ENCODE results near the gene ZIC2. TPM values are rescaled to one million over a fixed set of nuclear protein-coding genes. Genes with fewer than 3 reads are reported as not detected.

ZIC2 gene
- total RNA-seq, 1 donor from 2014 or later, result 1.8 TPM

DNA sequence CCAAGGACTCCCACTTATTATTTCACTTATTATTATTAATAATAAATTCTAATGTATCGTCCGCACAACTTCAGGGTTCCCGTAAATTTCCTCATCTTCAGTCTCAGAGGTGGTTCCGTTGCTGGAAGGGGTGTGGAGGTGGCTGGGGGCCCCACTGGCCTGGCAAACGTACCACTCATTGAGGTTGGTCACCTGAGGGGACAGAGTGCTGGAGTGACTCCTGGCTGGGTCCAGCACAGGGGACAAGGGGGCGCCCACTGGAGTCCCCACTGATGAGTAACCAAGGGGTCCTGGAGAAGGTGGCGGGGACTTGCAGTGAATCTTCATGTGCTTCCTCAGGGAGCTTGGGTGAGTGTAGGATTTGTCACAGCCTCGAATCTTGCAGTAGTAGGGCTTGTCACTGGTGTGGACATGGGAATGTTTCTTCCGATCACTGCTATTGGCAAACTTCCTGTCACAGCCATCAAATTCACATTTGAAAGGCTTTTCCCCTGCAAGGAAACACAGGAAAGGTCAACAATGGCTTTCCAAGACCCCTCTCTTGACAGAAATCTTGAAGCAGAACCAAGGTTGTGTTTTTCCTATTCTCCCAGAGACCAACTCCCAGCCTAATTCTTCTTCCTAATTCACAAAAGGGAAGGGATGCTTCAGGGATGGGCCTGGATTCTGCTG, 16.1 kb upstream of the ZIC2 start:
- Histone ChIP-seq H3K79me2 (ENCODE audit: insufficient read depth, low read length) (peaks cover 32% of the 10 kb centered on the region), H3K27me3 (ENCODE audit: insufficient read depth, low read length) (peaks cover 63% of the 10 kb centered on the region), H3K9ac (ENCODE audit: low read length) (no peak overlapping the region), H4K20me1 (ENCODE audit: insufficient read depth, low read length) (no peaks in the 10 kb centered on the region), H3K4me1 (ENCODE audit: insufficient read depth, low read length) (peaks cover 11% of the 10 kb centered on the region), H3K4me2 (ENCODE audit: low read length) (no peak overlapping the region), H3K27ac (ENCODE audit: low read depth, low read length) (no peak overlapping the region), H2AFZ (ENCODE audit: low read depth, low read length) (no peak overlapping the region), H3K4me3 (ENCODE audit: insufficient read depth, low read depth, low read length) (no peak overlapping the region), H3K9me3 (ENCODE audit: insufficient read depth, low read depth, low read length) (no peaks in the 10 kb centered on the region), H3K36me3 (ENCODE audit: insufficient read depth, low read length) (no peaks in the 10 kb centered on the region)
- DNase-seq (ENCODE audit: low read depth) (no peak), FAIRE-seq (no peak)
- H3K4me3 Mint-ChIP-seq (ENCODE audit: unreplicated experiment), result no peak overlapping the region
- H3K27ac Mint-ChIP-seq (ENCODE audit: unreplicated experiment), result no peak overlapping the region
- no peaks in the 10 kb centered on the region for H3K36me3 Mint-ChIP-seq (ENCODE audit: low read depth, unreplicated experiment)
- peaks cover 67% of the 10 kb centered on the region for H3K27me3 Mint-ChIP-seq (ENCODE audit: low read depth, unreplicated experiment)
- TF ChIP-seq CTCF (IDR thresholded peaks at IDR 0.05; ENCODE audit: insufficient read depth, low read depth, low read length) (no peak), EZH2 (IDR thresholded peaks at IDR 0.05; ENCODE audit: insufficient read depth, low read length) (no peak)
- H3K4me1 Mint-ChIP-seq (ENCODE audit: low read depth, unreplicated experiment), result no peaks in the 10 kb centered on the region
- peaks cover 11% of the 10 kb centered on the region for H3K9me3 Mint-ChIP-seq (ENCODE audit: unreplicated experiment)

DNA sequence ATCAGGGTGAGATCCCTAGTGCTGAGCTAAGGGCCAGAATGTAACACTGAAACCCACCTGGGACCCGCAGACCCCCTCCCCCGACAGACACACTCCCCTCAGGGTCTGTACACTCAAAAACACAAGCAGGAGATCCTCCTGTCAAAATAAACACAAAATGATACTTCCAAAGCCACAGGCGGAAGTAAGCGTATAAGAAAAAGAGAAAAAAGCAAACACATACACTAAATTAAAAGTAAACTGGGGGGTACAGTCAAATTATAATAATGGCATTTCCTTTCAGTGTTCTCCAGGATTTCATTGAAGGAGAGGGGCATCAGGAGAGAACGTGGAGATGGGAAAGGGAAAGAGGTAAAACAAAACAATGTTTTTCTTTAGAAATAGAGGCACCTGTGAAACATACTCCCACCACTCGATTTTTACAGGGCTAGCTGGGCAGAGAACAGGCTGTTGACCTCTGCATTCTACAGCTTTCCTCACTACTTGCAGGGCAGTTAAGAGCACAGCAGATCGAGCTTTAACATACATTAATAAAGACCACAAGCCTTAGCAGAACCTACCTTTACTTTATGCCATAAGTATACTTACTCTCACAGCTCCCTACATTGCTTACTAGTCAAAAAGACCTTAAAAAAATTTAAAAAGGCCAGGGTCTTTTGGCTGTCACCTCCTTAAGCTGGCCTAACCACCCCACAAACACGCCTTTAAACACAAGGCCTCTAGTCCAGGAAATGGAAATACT, 15.3 kb upstream of the ZIC2 start:
- Mint-ChIP-seq H3K27me3 (ENCODE audit: low read depth, unreplicated experiment) (peaks cover 60% of the 10 kb centered on the region), H3K4me3 (ENCODE audit: unreplicated experiment) (no peak overlapping the region), H3K4me1 (ENCODE audit: low read depth, unreplicated experiment) (no peaks in the 10 kb centered on the region), H3K9me3 (ENCODE audit: unreplicated experiment) (peaks cover 11% of the 10 kb centered on the region), H3K36me3 (ENCODE audit: low read depth, unreplicated experiment) (no peaks in the 10 kb centered on the region), H3K27ac (ENCODE audit: unreplicated experiment) (no peak overlapping the region)
- DNase-seq (ENCODE audit: low read depth) (no peak), FAIRE-seq (no peak)
- Histone ChIP-seq H3K9me3 (ENCODE audit: insufficient read depth, low read depth, low read length) (no peaks in the 10 kb centered on the region), H2AFZ (ENCODE audit: low read depth, low read length) (no peak overlapping the region), H3K4me1 (ENCODE audit: insufficient read depth, low read length) (peaks cover 11% of the 10 kb centered on the region), H3K27me3 (ENCODE audit: insufficient read depth, low read length) (peaks cover 58% of the 10 kb centered on the region), H3K9ac (ENCODE audit: low read length) (no peak overlapping the region), H3K79me2 (ENCODE audit: insufficient read depth, low read length) (peaks cover 32% of the 10 kb centered on the region), H3K36me3 (ENCODE audit: insufficient read depth, low read length) (no peaks in the 10 kb centered on the region), H4K20me1 (ENCODE audit: insufficient read depth, low read length) (no peaks in the 10 kb centered on the region), H3K27ac (ENCODE audit: low read depth, low read length) (no peak overlapping the region), H3K4me2 (ENCODE audit: low read length) (peak overlapping the region; percentile 28), H3K4me3 (ENCODE audit: insufficient read depth, low read depth, low read length) (no peak overlapping the region)
- TF ChIP-seq CTCF (IDR thresholded peaks at IDR 0.05; ENCODE audit: insufficient read depth, low read depth, low read length) (no peak), EZH2 (IDR thresholded peaks at IDR 0.05; ENCODE audit: insufficient read depth, low read length) (no peak)

GRCh38 chr13:99967498-99967868, 14.1 kb upstream of the ZIC2 start:
- Mint-ChIP-seq H3K27ac (ENCODE audit: unreplicated experiment) (peak overlapping the region; percentile 83), H3K4me3 (ENCODE audit: unreplicated experiment) (peak overlapping the region; percentile 29), H3K27me3 (ENCODE audit: low read depth, unreplicated experiment) (peaks cover 60% of the 10 kb centered on the region), H3K36me3 (ENCODE audit: low read depth, unreplicated experiment) (peaks cover 3% of the 10 kb centered on the region), H3K4me1 (ENCODE audit: low read depth, unreplicated experiment) (no peaks in the 10 kb centered on the region), H3K9me3 (ENCODE audit: unreplicated experiment) (peaks cover 16% of the 10 kb centered on the region)
- Histone ChIP-seq H4K20me1 (ENCODE audit: insufficient read depth, low read length) (no peaks in the 10 kb centered on the region), H3K4me3 (ENCODE audit: insufficient read depth, low read depth, low read length) (peak overlapping the region; percentile 47), H2AFZ (ENCODE audit: low read depth, low read length) (peak overlapping the region; percentile 41), H3K9me3 (ENCODE audit: insufficient read depth, low read depth, low read length) (peaks cover 4% of the 10 kb centered on the region), H3K27ac (ENCODE audit: low read depth, low read length) (peak overlapping the region; percentile 58), H3K27me3 (ENCODE audit: insufficient read depth, low read length) (peaks cover 59% of the 10 kb centered on the region), H3K4me2 (ENCODE audit: low read length) (peak overlapping the region; percentile 80), H3K79me2 (ENCODE audit: insufficient read depth, low read length) (peaks cover 32% of the 10 kb centered on the region), H3K4me1 (ENCODE audit: insufficient read depth, low read length) (peaks cover 11% of the 10 kb centered on the region), H3K9ac (ENCODE audit: low read length) (peak overlapping the region; percentile 79), H3K36me3 (ENCODE audit: insufficient read depth, low read length) (no peaks in the 10 kb centered on the region)
- FAIRE-seq, result no peak
- TF ChIP-seq EZH2 (IDR thresholded peaks at IDR 0.05; ENCODE audit: insufficient read depth, low read length) (no peak), CTCF (IDR thresholded peaks at IDR 0.05; ENCODE audit: insufficient read depth, low read depth, low read length) (no peak)
- no peak for DNase-seq (ENCODE audit: low read depth)

Measured in astrocyte (in vitro differentiated cells and primary cell).